ENCODE measurements around the gene CECR2. TPM values are rescaled to one million over a fixed set of nuclear protein-coding genes. Genes with fewer than 3 reads are reported as not detected.

The CECR2 gene
- polyA plus RNA-seq, 1 of the 3 experiments (the other 2 are of a cell fraction): not detected

DNA sequence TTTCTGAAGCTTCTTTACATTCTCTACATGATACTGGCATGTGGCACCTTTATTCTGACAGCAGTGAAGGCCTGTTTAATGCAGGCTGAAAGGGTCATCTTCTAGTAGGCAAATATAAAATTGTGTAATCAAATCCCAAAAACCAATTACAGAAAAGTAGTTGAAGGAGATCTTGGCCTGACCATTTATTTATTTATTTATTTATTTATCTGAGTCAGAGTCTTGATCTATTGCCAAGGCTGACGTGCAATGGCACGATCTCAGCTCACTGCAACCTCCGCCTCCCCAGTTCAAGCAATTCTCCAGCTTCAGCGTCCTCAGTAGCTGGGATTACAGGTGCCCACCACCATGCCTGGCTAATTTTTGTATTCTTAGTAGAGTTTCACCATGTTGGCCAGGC, 22.7 kb upstream of the CECR2 start:
- Histone ChIP-seq H3K9ac (no peak overlapping the region), H3K4me3 (ENCODE audit: low read depth in 2 of 2, low read length in 1 of 2) (no peak overlapping the region), H3K27ac (ENCODE audit: low read depth in 2 of 2, low read length in 1 of 2) (no peak overlapping the region), H4K20me1 (ENCODE audit: insufficient read depth) (no peaks in the 10 kb centered on the region), H3K4me2 (no peak overlapping the region), H3K79me2 (ENCODE audit: insufficient read depth) (no peaks in the 10 kb centered on the region), H3K9me3 (no peaks in the 10 kb centered on the region), H3K36me3 (replicated peaks in 1 of 2; ENCODE audit: control insufficient read depth in 1 of 2, insufficient read depth in 2 of 2, low read length in 1 of 2) (no peaks in the 10 kb centered on the region), H3K27me3 (ENCODE audit: insufficient read depth) (peaks cover 26% of the 10 kb centered on the region), H3K9me2 (no peaks in the 10 kb centered on the region), H3K4me1 (ENCODE audit: control insufficient read depth in 1 of 2, insufficient read depth in 2 of 2, low read depth in 1 of 2, low read length in 1 of 2) (no peaks in the 10 kb centered on the region), H2AFZ (ENCODE audit: low read depth) (no peak overlapping the region), H3F3A (replicated peaks; ENCODE audit: insufficient read depth) (no peaks in the 10 kb centered on the region)
- POLR2A ChIA-PET: no interaction called here
- WGBS (ENCODE audit: low lambda C conversion rate): 17% methylated on average over 4 of the region's 4 CpGs
- CTCF ChIA-PET: no interaction called here
- TF ChIP-seq NRF1 (IDR thresholded peaks at IDR 0.05; ENCODE audit: low read depth, low read length) (no peak), MXI1 (IDR thresholded peaks at IDR 0.05; ENCODE audit: low read depth, low read length) (no peak), FOXM1 (IDR thresholded peaks at IDR 0.05; ENCODE audit: low read depth) (no peak), NFIC (IDR thresholded peaks at IDR 0.05; ENCODE audit: borderline replicate concordance) (no peak), TAF1 (IDR thresholded peaks at IDR 0.05; ENCODE audit: borderline replicate concordance, low read depth, low read length) (no peak)
- TF ChIP-seq, protein P1, sequence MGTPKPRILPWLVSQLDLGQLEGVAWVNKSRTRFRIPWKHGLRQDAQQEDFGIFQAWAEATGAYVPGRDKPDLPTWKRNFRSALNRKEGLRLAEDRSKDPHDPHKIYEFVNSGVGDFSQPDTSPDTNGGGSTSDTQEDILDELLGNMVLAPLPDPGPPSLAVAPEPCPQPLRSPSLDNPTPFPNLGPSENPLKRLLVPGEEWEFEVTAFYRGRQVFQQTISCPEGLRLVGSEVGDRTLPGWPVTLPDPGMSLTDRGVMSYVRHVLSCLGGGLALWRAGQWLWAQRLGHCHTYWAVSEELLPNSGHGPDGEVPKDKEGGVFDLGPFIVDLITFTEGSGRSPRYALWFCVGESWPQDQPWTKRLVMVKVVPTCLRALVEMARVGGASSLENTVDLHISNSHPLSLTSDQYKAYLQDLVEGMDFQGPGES (IDR thresholded peaks at IDR 0.05; ENCODE audit: low read depth, low read length): no peak
- TF ChIP-seq, protein P2, sequence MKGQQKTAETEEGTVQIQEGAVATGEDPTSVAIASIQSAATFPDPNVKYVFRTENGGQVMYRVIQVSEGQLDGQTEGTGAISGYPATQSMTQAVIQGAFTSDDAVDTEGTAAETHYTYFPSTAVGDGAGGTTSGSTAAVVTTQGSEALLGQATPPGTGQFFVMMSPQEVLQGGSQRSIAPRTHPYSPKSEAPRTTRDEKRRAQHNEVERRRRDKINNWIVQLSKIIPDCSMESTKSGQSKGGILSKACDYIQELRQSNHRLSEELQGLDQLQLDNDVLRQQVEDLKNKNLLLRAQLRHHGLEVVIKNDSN (IDR thresholded peaks at IDR 0.05; ENCODE audit: borderline replicate concordance, low read depth): no peak
- DNase-seq: no peak

GRCh38 chr22:17347724-17348123, 21.5 kb upstream of the CECR2 start:
- Histone ChIP-seq H4K20me1 (ENCODE audit: insufficient read depth) (no peaks in the 10 kb centered on the region), H3F3A (replicated peaks; ENCODE audit: insufficient read depth) (no peaks in the 10 kb centered on the region), H3K27me3 (ENCODE audit: insufficient read depth) (peaks cover 17% of the 10 kb centered on the region; the same call in 1 of the 2 replicates), H3K9ac (no peak overlapping the region), H3K4me2 (no peak overlapping the region), H3K9me2 (no peaks in the 10 kb centered on the region), H3K27ac (ENCODE audit: low read depth in 2 of 2, low read length in 1 of 2) (no peak overlapping the region), H2AFZ (ENCODE audit: low read depth) (no peak overlapping the region), H3K79me2 (ENCODE audit: insufficient read depth) (no peaks in the 10 kb centered on the region), H3K4me3 (ENCODE audit: low read depth in 2 of 2, low read length in 1 of 2) (no peak overlapping the region), H3K4me1 (ENCODE audit: control insufficient read depth in 1 of 2, insufficient read depth in 2 of 2, low read depth in 1 of 2, low read length in 1 of 2) (no peaks in the 10 kb centered on the region), H3K36me3 (replicated peaks in 1 of 2; ENCODE audit: control insufficient read depth in 1 of 2, insufficient read depth in 2 of 2, low read length in 1 of 2) (no peaks in the 10 kb centered on the region), H3K9me3 (no peaks in the 10 kb centered on the region)
- TF ChIP-seq, protein P3, sequence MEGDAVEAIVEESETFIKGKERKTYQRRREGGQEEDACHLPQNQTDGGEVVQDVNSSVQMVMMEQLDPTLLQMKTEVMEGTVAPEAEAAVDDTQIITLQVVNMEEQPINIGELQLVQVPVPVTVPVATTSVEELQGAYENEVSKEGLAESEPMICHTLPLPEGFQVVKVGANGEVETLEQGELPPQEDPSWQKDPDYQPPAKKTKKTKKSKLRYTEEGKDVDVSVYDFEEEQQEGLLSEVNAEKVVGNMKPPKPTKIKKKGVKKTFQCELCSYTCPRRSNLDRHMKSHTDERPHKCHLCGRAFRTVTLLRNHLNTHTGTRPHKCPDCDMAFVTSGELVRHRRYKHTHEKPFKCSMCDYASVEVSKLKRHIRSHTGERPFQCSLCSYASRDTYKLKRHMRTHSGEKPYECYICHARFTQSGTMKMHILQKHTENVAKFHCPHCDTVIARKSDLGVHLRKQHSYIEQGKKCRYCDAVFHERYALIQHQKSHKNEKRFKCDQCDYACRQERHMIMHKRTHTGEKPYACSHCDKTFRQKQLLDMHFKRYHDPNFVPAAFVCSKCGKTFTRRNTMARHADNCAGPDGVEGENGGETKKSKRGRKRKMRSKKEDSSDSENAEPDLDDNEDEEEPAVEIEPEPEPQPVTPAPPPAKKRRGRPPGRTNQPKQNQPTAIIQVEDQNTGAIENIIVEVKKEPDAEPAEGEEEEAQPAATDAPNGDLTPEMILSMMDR (IDR thresholded peaks at IDR 0.05): no peak
- no peak for TF ChIP-seq ZBTB33 (IDR thresholded peaks at IDR 0.05; ENCODE audit: borderline replicate concordance, low read depth)
- TF ChIP-seq RAD21 (IDR thresholded peaks at IDR 0.05; ENCODE audit: low read length): no peak
- no peak for TF ChIP-seq REST (IDR thresholded peaks at IDR 0.05; ENCODE audit: low read depth, low read length)
- no peak for TF ChIP-seq NFIC (IDR thresholded peaks at IDR 0.05; ENCODE audit: borderline replicate concordance)
- no peak for TF ChIP-seq SMC3 (IDR thresholded peaks at IDR 0.05; ENCODE audit: low read depth, low read length)
- TF ChIP-seq FOXM1 (IDR thresholded peaks at IDR 0.05; ENCODE audit: low read depth): no peak
- no peak for TF ChIP-seq NRF1 (IDR thresholded peaks at IDR 0.05; ENCODE audit: low read depth, low read length)
- no peak for TF ChIP-seq FOXJ3 (CRISPR knock-in tag; IDR thresholded peaks at IDR 0.05)
- TF ChIP-seq RFX5 (IDR thresholded peaks at IDR 0.05; ENCODE audit: low read length): no peak
- DNase-seq: no peak
- WGBS (ENCODE audit: low lambda C conversion rate): 18% methylated on average over 11 of the region's 11 CpGs
- ChIA-PET POLR2A (no interaction called here), CTCF (no interaction called here)
